Muscle of arm (tissue), 12 donors: ENCODE data around the gene MTRFR. TPM values are rescaled to one million over a fixed set of nuclear protein-coding genes. Genes with fewer than 3 reads are reported as not detected.

Experiments used
- polyA plus RNA-seq, 12 donors: library from polyadenylated mRNA; unstranded; fragments of 120-200 nt; gene quantifications; one replicate each; pipeline ENCODE4 v1.2.1, GENCODE V29; 2013; ENCODE audit not compliant: insufficient read length in 12 of 12

MTRFR gene
- polyA plus RNA-seq, 12 donors: 13.4 to 41.5 (median 15.1) TPM; not detected in 1

Other genes starting within 250 kb of the MTRFR start
- 1 to 10 TPM in 11 of 12 donors, not detected in 1; 3.8 to 9.2 (median 4.7) TPM for gene PITPNM2, start 82.3 kb upstream of the MTRFR start, polyA plus RNA-seq
- 10 to 100 TPM in 11 of 12 donors, not detected in 1; 16.9 to 33.6 (median 22.6) TPM for gene MPHOSPH9, start 295 bp upstream of the MTRFR start, polyA plus RNA-seq
- 100 to 1,000 TPM; 171 to 715 (median 216) TPM for gene CDK2AP1, start 38.4 kb downstream of the MTRFR start, polyA plus RNA-seq
- gene SBNO1, start 131.4 kb downstream of the MTRFR start, polyA plus RNA-seq: 10 to 100 TPM in 11 of 12 donors, not detected in 1; 13.8 to 24.9 (median 19.9) TPM
- 100 to 1,000 TPM in 1 of 12 donors, 10 to 100 TPM in 11; 28.9 to 136 (median 38.1) TPM for gene KMT5A, start 150.7 kb downstream of the MTRFR start, polyA plus RNA-seq
- 1 to 10 TPM in 11 of 12 donors, not detected in 1; 1.1 to 3.2 (median 1.5) TPM for gene RILPL2, start 203.2 kb downstream of the MTRFR start, polyA plus RNA-seq
- gene SNRNP35, start 224.7 kb downstream of the MTRFR start, polyA plus RNA-seq: 10 to 100 TPM in 11 of 12 donors, not detected in 1; 23.8 to 43.5 (median 29.8) TPM